Skeletal muscle cell (primary cell): ENCODE measurements around the gene CFAP221.

Source experiments
- DNase-seq: peaks from one replicate; pipeline ENCODE4 v3.0.0-alpha.2; 2010; ENCODE audit warnings: low read depth
- H3K4me3 ChIP-seq: 2 replicates; pipeline ENCODE4 v1.5.1; 2011; ENCODE audit warnings: low read depth, mild to moderate bottlenecking, control low read depth, low read length, moderate library complexity

Gene CFAP221

GRCh38 chr2:119533560-119533959, 10.7 kb upstream of the CFAP221 start:
- no peak overlapping the region for H3K4me3 ChIP-seq
- no peak for DNase-seq

DNA sequence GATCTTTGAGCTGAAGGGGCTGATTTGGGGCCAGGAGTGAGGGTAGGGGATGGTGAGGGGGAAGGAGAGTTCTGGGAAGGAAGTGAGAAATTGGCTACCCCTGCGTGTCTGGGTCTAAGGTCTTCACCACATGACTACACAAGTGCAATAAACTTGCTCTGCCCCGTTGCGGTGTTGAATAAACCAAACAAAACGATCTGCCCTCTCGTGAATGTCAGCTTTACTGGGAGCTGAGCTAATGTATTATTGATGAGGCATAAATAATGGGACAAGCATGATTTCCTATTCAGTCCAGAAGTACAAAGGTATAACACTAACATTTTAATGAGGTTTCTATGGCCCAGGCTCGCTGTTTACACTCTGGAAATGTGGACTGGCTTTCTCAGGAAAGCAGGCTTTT, 8.0 kb upstream of the CFAP221 start:
- H3K4me3 ChIP-seq = no peak overlapping the region
- DNase-seq = no peak

- no peak overlapping the region for H3K4me3 ChIP-seq
- DNase-seq = no peak
Measured at GRCh38 chr2:119536707-119537106, 7.5 kb upstream of the CFAP221 start.

DNA sequence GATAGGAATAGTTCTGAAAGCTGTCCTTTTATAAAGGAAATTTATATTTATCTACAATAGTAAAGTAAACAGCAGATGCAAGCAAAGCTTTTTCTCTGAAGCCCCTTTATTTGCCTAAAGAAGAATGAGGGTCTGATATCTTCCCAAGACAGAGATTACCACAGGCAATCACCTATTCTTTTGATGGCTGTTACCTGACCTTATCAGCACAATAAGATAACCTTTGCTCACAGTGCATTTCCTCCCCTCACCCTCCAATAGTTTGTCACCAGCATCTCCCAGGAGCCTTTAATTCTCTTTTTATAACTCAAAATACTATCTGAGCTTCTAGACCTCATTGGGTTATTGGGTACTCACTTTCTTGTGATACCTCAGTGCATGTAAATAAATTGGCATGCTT, 6.5 kb upstream of the CFAP221 start:
- no peak overlapping the region for H3K4me3 ChIP-seq

DNA sequence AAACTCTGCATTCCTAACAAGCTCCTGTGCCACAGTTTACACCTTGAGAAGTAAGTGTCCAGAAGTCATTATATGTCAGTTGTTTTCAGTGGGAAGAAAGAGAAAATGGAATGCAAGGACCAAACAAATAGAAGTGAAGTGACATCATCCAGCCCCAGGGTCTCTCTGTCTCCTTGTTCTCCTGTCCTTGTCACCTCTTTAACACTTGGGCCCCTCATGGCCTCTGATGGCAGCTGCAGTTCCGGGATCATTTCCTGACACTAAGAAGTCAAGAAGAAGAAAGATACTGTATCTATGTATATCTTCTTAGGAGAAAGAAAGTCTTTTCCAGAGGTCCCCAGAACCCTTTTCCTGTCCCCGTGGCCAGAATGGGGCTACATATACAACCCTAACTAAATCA, 2.8 kb upstream of the CFAP221 start:
- no peak overlapping the region for H3K4me3 ChIP-seq
- no peak for DNase-seq

More for the DNA sequence above, 6.5 kb upstream of the CFAP221 start:
- DNase-seq = no peak

DNA sequence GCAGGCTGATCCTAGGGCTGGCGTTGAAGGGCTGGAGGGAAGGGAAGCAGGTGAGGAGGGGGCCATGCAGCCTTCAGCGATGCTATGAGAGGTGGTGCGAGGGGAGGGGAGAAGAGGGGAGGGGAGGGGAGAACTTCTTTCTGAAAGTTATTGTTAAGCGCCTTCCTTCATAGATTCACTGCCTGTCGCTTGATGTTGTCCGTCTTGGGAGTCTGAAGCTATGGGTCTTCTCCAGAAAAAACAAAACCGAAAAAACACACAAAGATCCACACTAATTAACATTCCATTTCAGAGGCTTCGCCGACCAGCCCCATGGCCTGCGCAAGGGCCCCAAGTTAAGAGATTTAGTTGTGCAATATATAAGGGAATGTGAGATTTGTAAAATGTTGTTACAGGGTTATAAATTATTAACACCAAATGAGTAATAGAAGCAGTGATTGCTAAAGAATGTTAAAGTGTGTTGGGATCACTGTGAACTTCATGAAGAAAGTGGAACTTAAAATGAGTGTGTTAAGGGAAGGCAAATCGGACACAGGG, 758 bp downstream of the CFAP221 start:
- H3K4me3 ChIP-seq = peak overlapping the region; percentile 56
- DNase-seq = no peak

GRCh38 chr2:119545754-119546446, 1.7 kb downstream of the CFAP221 start:
- no peak for DNase-seq
- no peak overlapping the region for H3K4me3 ChIP-seq

DNA sequence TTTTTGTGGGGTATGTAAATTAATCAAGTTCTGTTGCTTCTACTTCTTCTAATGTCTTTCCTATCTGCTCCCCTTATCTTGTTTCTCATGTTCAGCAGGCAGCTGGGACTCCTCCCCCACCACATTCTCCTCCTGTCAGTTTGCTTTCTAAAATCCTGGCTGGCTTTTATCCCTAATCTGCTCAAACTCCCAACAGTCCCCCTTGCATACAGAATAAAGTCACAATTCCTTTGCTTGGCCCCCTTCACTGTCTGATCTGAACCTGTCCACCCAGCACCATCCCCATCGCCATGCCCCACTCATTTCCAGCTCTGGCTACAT, 2.2 kb downstream of the CFAP221 start:
- no peak for DNase-seq
- no peak overlapping the region for H3K4me3 ChIP-seq

DNA sequence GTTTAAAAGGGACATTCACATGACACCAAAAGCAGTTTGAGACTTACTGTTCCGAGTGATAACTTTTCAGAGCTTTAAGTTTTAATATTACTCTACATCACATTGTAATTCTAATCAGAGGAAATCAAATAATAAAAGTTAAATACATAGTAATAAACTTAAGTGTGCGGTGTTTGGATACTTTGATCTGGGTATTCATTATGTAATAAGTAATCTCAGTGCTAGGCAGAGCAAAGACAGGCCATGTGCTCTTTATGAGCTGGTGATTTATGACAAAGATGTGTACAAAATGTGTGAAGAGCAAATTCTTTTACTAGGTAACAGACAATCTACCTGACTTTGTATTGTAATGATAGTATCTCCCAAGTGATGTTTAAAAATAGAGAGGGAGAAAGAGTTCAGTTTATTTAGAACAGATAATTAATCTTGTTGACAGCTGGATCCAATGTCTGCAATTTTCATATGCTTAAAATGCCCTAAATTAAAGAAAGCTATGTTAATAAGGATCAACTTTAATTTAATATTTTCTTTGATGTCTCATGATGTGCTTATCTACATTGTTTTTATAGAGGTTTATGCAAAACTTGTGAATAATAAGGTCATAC, 4.4 kb downstream of the CFAP221 start:
- no peak for DNase-seq

GRCh38 chr2:119549241-119549640, 5.0 kb downstream of the CFAP221 start:
- DNase-seq = peak; percentile 10
- H3K4me3 ChIP-seq = no peak overlapping the region

More for the DNA sequence above, 4.4 kb downstream of the CFAP221 start:
- H3K4me3 ChIP-seq = no peak overlapping the region

- H3K4me3 ChIP-seq = no peak overlapping the region
- no peak for DNase-seq
Measured at GRCh38 chr2:119550346-119550745, 6.1 kb downstream of the CFAP221 start.

- DNase-seq = no peak
- H3K4me3 ChIP-seq = no peak overlapping the region
Measured at GRCh38 chr2:119550856-119551255, 6.6 kb downstream of the CFAP221 start.

DNA sequence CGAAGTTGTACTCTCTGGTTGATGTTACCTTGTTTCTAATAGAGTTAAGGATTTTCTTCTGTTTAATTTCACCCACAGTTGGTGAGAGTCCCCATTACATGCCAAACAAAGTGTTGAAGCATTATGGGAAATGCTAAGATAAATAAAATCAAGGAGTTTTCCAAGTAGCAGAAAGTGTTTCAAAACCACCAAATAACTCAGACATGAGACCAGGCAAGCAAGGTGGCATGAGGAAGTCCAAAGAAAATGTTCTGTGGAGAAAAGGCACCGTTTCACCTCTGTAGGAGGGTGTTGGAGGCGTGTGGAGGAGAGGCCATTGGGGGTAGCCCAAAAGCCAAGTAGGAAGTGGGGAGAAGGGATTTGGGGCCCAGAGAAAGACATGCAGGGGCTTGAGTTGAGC, 8.7 kb downstream of the CFAP221 start:
- no peak overlapping the region for H3K4me3 ChIP-seq
- DNase-seq = no peak

DNA sequence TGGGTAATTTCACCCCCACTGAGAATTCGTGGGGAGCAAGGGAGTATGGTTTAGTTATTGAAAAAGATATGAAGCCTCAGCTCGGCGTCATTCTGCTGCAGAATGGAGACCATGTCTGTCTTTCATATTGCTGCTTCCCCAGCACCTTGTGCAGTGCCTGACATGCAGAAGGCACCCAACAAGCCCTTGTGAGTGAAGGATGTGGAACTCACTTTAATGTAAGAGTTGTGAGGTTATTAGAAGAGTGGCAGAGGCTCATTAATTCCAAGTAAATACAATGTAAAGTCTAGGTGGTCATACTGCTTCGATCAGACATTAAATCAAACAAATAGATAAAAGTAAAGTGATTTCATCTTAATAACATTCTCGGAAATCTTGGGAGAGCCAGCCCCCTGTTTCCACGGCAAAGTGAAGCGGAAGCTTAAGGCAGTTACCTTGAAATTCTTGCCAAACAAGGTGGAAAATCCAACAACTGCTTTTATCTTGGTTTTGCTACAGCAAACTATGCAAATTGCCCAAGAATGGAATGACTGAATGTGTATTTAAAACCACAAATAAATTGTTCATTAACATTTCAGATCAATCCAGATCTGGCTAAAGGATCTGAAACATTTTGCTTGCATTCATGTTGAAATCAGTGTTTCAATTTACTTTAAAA, 9.6 kb downstream of the CFAP221 start:
- DNase-seq = no peak
- no peak overlapping the region for H3K4me3 ChIP-seq

DNA sequence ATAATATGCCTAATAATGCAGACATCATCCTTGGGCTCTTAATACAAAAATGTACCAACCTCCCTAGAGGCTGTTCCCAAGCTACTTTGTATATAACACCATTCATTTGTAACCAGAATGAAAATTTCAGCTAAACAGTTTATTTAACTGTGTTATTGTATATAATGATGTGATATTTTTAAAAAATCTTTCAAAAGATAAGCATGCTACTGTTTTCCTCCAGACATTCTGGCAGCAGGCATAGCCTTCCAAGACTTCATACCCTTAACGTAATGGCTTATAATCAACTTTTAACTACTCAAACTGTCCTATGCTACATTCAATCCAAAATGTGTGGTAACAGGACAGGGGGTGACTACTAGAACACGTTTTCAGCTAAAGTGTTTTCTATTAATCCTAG, 21.2 kb downstream of the CFAP221 start:
- no peak overlapping the region for H3K4me3 ChIP-seq
- DNase-seq = no peak

GRCh38 chr2:119567292-119567691, 23.0 kb downstream of the CFAP221 start:
- no peak for DNase-seq

DNA sequence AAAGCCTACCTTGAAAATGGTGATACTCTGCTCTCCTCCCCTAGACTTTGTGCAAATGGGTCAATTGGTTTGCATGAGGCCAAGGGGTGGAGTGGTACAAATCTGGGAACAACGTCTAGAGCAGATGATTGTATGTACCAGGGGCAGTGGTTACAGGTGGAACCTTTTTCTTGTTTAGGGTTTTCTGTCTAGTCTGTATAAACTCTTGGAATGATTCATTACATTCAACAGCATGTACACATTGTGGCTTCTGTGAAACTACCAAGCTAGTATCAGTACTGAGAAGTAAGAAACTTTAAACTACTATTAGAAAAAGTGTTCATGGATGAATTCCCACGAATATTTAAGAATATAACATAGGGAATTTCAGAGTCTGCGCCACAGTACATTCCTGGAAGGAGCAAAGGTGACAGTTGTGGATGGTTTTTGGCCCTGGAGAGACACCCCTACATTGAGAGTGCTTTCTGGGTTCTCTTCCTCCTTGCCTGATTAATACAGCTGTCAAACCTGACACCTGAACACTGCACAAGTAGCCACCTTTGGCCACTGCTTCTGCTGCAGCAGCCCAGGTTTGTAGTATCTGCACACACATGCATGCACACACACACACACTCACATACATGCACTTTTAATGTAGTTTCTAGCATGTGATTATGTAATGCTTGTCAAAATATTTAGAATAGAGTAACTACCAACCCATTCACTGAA, 30.0 kb downstream of the CFAP221 start:
- H3K4me3 ChIP-seq = no peak overlapping the region
- no peak for DNase-seq

More at GRCh38 chr2:119567292-119567691, 23.0 kb downstream of the CFAP221 start:
- H3K4me3 ChIP-seq = no peak overlapping the region

- H3K4me3 ChIP-seq = no peak overlapping the region
- no peak for DNase-seq
Measured at GRCh38 chr2:119574864-119575263, 30.6 kb downstream of the CFAP221 start.

DNA sequence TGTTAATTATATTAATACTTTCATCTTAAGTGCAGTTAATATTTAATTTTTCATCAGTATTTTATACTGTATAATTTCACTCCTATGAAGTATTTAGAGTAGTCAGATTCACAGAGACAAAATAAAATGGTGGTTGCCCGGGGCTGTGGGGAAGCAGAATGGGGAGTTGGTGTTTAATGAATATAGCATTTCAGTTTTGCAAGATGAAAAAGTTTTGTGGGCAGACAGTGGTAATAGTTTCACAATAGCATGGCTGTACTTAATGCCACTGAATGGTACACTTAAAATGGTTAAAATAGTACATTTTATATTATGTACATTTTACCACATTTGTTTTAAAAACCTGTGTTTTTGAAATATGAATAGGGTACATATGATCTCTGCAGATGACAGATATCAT, 31.2 kb downstream of the CFAP221 start:
- no peak overlapping the region for H3K4me3 ChIP-seq
- DNase-seq = no peak
